ENCODE results near the gene KLF2. TPM values are rescaled to one million over a fixed set of nuclear protein-coding genes. Genes with fewer than 3 reads are reported as not detected.

Gene KLF2
- total RNA-seq, 2 experiments from 2014 or later, result 1,201 to 1,291 TPM

GRCh38 chr19:16306728-16307402 is 17.8 kb upstream of the KLF2 start:
- H3K27ac Mint-ChIP-seq, result no peak overlapping the region
- no peaks in the 10 kb centered on the region for H3K9me3 ChIP-seq (ENCODE audit: control insufficient read depth in 1 of 2, insufficient read depth in 1 of 2, low read length in 2 of 2)
- no peaks in the 10 kb centered on the region for H3K36me3 Mint-ChIP-seq (ENCODE audit: low read depth)
- intact Hi-C loops (cut with DNase I, micrococcal nuclease), result no loop called here
- no peaks in the 10 kb centered on the region for H3K4me1 Mint-ChIP-seq (ENCODE audit: low read depth)
- no peak overlapping the region for H3K4me3 Mint-ChIP-seq
- H3K27me3 ChIP-seq (ENCODE audit: control insufficient read depth in 1 of 2, insufficient read depth in 2 of 2, low read length in 2 of 2), result no peaks in the 10 kb centered on the region
- POLR2A ChIA-PET, result no interaction called here
- no peaks in the 10 kb centered on the region for H3K36me3 ChIP-seq (ENCODE audit: insufficient read depth, low read length)
- DNase-seq, result no peak
- no peak for TF ChIP-seq CTCF (IDR thresholded peaks at IDR 0.05)
- H3K4me1 ChIP-seq (ENCODE audit: insufficient read depth, low read length), result no peaks in the 10 kb centered on the region
- no peak overlapping the region for H3K27ac ChIP-seq (ENCODE audit: low read depth in 1 of 2, low read length in 2 of 2)
- H3K9me3 Mint-ChIP-seq, result no peaks in the 10 kb centered on the region
- CTCF ChIA-PET, result no interaction called here
- H3K27me3 Mint-ChIP-seq, result no peaks in the 10 kb centered on the region
- ATAC-seq (ENCODE audit: poor library complexity), result no peak
- no peak overlapping the region for H3K4me3 ChIP-seq (ENCODE audit: low read length)

GRCh38 chr19:16308081-16308480 is 16.5 kb upstream of the KLF2 start:
- H3K27ac ChIP-seq (ENCODE audit: low read depth in 1 of 2, low read length in 2 of 2), result no peak overlapping the region

GRCh38 chr19:16309643-16310042 is 15.0 kb upstream of the KLF2 start:
- DNase-seq, result no peak
- Histone ChIP-seq H3K27me3 (ENCODE audit: control insufficient read depth in 1 of 2, insufficient read depth in 2 of 2, low read length in 2 of 2) (no peaks in the 10 kb centered on the region), H3K27ac (ENCODE audit: low read depth in 1 of 2, low read length in 2 of 2) (no peak overlapping the region), H3K9me3 (ENCODE audit: control insufficient read depth in 1 of 2, insufficient read depth in 1 of 2, low read length in 2 of 2) (no peaks in the 10 kb centered on the region), H3K4me1 (ENCODE audit: insufficient read depth, low read length) (no peaks in the 10 kb centered on the region), H3K4me3 (ENCODE audit: low read length) (no peak overlapping the region), H3K36me3 (ENCODE audit: insufficient read depth, low read length) (no peaks in the 10 kb centered on the region)
- CTCF ChIA-PET, result no interaction called here
- Mint-ChIP-seq H3K36me3 (ENCODE audit: low read depth) (no peaks in the 10 kb centered on the region), H3K27me3 (no peaks in the 10 kb centered on the region), H3K9me3 (no peaks in the 10 kb centered on the region), H3K4me1 (ENCODE audit: low read depth) (no peaks in the 10 kb centered on the region), H3K27ac (no peak overlapping the region), H3K4me3 (no peak overlapping the region)
- intact Hi-C loops (cut with DNase I, micrococcal nuclease), result no loop called here
- TF ChIP-seq CTCF (IDR thresholded peaks at IDR 0.05), result no peak
- POLR2A ChIA-PET, result no interaction called here
- no peak for ATAC-seq (ENCODE audit: poor library complexity)

More at GRCh38 chr19:16308081-16308480, 16.5 kb upstream of the KLF2 start:
- DNase-seq, result no peak
- ChIA-PET POLR2A (interaction anchor here (0.9 kb wide), 1 partner anchor 74 kb away, joined by 3 read pairs; no protein-coding TSS in a partner anchor), CTCF (no interaction called here)
- H3K9me3 ChIP-seq (ENCODE audit: control insufficient read depth in 1 of 2, insufficient read depth in 1 of 2, low read length in 2 of 2), result no peaks in the 10 kb centered on the region
- H3K4me1 Mint-ChIP-seq (ENCODE audit: low read depth), result no peaks in the 10 kb centered on the region
- no peak overlapping the region for H3K27ac Mint-ChIP-seq
- H3K4me1 ChIP-seq (ENCODE audit: insufficient read depth, low read length), result no peaks in the 10 kb centered on the region
- ATAC-seq (ENCODE audit: poor library complexity), result no peak
- H3K36me3 ChIP-seq (ENCODE audit: insufficient read depth, low read length), result no peaks in the 10 kb centered on the region
- no peak overlapping the region for H3K4me3 ChIP-seq (ENCODE audit: low read length)
- H3K27me3 ChIP-seq (ENCODE audit: control insufficient read depth in 1 of 2, insufficient read depth in 2 of 2, low read length in 2 of 2), result no peaks in the 10 kb centered on the region
- TF ChIP-seq CTCF (IDR thresholded peaks at IDR 0.05), result no peak
- H3K9me3 Mint-ChIP-seq, result no peaks in the 10 kb centered on the region
- no peaks in the 10 kb centered on the region for H3K36me3 Mint-ChIP-seq (ENCODE audit: low read depth)
- H3K27me3 Mint-ChIP-seq, result no peaks in the 10 kb centered on the region
- no peak overlapping the region for H3K4me3 Mint-ChIP-seq
- intact Hi-C loops (cut with DNase I, micrococcal nuclease), result no loop called here
